ENCODE results near the gene ZNF644.
"Not testable (repeated sequence)": the region's sequence is repeated elsewhere in the genome, so short reads cannot be mapped to it uniquely, and the experiment has no call there.

Gene ZNF644

GRCh38 chr1:91021686-91022517 lies at the start of gene ZNF644:
ZNF644 (minus strand) TSS chr1:91022035; CDS start chr1:90982353, 39,682 bp downstream.
- DNase-seq, result peak; percentile 90

DNA sequence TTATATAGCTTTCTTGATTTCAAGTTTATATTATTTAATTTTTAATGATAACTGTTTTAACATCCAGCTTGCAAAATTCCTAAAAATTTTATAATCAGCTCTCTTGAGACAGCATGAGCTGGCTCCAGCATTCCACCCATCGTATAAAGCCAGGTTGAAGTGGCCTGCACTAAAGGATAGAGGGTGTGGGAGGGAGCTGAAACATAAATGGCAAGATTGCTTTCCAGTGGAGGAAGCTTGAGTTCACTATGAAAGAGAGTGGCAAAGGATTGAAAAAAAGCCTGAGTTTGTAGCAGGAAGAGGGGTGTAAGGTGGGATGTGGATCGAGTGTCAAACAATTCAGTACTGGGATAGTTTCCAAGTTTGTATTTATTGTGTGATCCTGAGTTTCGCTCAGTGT lies 48.5 kb upstream of the ZNF644 start:
- DNase-seq, result no peak

DNA sequence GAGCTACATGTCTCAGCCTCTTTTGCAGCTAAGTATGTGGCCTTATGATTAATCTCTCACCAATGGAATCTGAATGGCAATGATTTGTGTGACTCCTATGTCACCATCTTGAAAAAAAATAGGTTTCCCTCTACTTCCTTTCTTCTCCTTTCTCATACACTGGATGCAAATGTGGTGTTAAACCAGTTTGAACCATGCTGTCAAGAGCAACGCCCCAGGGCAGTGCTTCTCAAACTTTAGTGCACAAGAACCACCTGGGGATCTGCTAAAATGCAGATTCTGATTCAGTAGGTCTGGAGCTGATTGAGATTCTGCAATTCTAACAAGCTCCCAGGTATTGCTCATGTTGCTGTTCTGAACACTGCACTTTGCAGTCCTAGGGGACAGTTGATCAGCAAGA lies 44.7 kb upstream of the ZNF644 start:
- no peak for DNase-seq

DNA sequence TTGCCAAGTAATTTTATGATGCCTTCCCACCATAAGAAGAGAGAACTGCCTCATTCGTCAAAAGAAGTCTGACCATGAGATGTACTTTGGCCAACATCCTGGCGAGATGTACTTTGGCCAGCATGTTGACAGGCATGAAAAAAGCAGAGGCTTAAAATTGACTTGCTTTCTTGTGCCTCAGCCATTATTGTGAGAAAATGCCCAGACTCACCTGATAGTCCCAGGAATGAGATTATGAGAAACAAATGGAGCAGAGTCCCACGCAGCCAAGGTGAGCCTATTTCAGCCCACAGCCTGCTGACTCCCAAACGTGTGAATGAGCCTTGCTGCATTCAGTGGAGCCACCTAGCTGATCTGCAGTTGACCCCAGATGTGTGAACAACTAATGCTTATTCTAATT lies 43.5 kb upstream of the ZNF644 start:
- DNase-seq, result no peak

- DNase-seq, result not testable (repeated sequence)
Measured at GRCh38 chr1:91063403-91063802, 41.6 kb upstream of the ZNF644 start.

GRCh38 chr1:91059157-91059556 lies 37.3 kb upstream of the ZNF644 start:
- DNase-seq, result no peak

DNA sequence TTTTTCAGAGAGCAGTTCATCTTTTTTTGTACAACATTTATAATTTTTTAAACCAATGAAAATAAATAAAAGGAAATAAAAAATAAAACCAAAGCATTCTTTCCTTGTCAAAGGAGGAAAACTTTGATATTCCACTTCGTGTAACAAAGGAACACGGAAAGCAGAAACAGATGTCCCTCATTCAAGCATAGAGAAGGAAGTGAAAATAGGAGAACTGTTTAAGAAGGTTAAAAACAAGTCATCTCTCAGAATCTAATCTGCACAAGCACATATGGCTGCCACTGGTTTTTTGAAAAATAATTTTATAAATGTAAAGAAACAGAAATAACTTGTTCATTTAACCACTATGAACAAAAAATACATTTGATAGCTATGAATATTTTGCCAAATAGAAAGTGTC lies 35.9 kb upstream of the ZNF644 start:
- no peak for DNase-seq

DNA sequence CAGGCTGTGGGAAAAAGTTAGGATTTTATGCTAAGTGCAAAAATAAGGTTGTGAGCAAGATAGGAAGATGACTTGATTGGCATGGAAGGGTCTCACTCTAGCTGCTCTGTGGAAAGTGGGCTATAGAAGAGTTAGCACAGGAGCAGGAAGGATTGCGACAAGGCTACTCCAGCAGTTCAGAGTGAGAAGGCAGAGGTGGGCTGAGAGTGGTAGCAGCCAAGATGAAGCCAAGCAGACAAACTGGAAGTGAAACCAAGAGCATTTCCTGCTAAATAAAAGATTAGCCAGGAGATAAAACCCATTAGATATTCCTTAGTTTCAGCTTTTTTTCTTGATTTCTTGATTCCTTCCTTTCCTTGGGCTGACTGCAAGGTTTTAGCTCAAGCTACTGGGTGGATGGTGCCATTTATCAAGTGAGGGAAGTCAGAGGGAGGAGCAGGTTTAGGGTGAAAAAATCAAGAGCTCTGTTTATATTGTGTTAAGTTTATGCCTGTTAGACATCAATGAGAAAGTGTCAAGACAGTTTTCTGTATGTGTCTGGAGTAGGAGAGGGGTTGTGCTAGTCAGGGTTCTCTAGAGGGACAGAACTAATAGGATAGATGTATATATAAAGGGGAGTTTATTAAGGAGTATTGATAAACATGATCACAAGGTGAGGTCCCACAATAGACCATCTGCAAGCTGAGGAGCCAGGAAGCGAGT lies 33.1 kb upstream of the ZNF644 start:
- no peak for DNase-seq

- DNase-seq, result peak; percentile 9
Measured at GRCh38 chr1:91053630-91054029, 31.8 kb upstream of the ZNF644 start.

GRCh38 chr1:91049551-91049950 lies 27.7 kb upstream of the ZNF644 start:
- DNase-seq, result not testable (repeated sequence)

- no peak for DNase-seq
Measured at GRCh38 chr1:91046766-91047165, 24.9 kb upstream of the ZNF644 start.

DNA sequence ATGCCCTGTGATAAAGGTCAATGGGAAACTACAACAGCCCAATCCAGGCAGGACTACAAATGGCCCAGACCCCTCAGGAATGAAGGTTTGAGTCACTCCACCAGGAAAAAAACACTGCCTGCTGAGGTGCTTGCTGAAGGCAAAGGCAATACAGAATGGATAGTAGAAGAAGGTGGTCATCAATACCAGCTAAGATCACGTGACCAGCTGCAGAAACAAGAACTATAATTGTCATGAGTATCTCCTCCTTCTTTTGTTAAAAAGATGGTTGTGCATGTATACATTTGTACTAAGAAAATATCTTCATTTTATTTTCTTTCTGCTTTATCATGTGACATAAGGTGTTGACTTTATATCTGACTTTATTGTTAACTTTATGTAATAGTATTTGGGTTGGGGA lies 23.4 kb upstream of the ZNF644 start:
- no peak for DNase-seq

DNA sequence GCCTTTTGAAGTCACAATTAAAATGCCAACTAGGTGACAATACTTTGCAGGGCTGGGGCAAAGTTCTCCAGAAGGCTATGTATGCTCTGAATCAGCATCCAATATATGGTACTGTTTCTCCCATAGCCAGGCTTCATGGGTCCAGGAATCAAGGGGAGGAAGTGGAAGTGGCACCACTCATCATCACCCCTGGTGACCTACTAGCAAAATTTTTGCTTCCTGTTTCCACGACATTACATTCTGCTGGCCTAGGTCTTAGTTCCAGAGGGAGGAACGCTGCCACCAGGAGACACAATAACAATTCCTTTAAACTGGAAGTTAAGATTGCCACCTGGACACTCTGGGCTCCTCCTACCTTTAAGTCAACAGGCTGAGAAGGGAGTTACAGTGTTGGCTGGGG lies 22.9 kb upstream of the ZNF644 start:
- DNase-seq, result not testable (repeated sequence)

GRCh38 chr1:91042372-91042771 lies 20.5 kb upstream of the ZNF644 start:
- DNase-seq, result not testable (repeated sequence)

GRCh38 chr1:91038582-91038981 lies 16.7 kb upstream of the ZNF644 start:
- DNase-seq, result no peak

DNA sequence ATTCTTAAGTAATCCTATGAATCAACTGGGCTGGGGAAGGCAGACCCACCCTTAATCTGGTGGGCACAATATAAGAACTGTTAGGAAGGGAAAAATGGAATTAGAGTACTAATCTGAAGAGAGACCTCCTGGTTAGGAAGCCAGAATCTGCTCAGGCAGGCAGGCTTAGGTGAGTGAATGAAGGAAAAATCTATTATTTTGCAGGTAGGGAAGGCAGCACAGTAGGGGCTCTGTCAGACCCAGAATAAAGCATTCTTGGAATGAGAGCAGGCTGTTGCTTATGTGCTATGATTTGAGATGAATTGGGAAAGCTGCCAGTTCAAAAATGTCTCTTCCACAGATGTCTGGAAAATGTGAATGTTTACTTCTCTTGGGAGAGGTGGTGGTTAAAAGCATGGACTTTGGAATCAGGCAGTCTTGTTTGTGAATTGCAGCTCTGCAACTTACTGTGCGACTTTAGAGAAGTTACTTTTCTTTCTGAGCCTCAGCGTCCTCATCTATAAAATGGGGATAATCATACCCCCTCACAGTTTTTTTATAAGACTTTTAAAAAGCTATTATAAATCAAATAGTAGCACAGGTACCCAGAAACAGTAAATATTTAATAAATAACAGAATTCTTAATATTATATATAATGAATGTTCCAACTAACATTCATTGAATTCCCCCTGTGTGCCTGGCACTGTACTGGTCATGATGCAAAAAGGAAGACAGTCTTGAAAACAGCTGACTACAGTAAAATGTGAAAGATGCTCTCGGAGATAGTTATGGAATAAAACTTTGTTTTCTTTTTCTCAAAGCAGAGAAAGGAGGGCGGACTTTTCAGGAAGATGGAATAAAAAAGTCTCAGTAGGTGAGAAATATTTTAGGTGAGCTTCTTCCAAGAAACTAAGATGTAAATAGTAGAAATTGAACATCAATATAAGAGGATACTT lies 15.3 kb upstream of the ZNF644 start:
- peak; percentile 63 for DNase-seq

GRCh38 chr1:91032349-91032748 lies 10.5 kb upstream of the ZNF644 start:
- DNase-seq, result no peak

DNA sequence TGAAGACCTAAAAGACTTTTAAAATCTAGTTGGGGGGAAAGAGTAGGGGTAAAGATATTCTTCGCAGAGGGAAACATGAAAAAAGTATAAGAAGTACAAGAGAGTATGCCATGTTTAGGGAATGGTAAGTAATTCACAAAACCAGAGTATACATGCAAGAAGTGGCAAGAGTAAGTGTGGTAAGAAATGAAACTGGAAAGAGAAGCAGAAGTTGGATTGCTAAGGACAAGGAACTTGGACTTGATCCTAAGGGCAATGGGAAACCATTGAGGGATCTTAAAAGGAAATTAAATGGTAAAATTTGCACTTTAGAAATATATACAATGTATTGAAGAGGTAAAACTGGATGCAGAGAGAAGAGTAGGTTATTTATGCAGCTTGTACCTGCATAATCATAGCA lies 9.2 kb upstream of the ZNF644 start:
- DNase-seq, result no peak

DNA sequence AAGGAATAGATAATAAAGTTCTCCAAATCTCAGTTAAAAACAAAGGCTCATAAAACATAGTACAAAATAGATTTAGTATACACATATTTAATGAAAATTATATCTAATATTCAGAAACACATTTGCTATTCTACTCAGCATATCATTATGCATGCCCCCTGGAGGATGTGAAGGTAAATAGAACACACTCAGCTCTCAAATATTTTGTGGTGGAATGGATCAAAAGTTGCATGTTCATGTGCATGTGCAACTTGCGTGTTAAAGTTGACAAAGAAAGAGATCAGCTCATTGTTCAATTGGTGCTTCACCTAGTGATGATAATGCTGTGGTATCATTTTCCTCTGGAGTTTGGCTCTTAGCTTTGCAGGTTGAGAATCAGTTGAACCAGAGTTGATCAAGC lies 4.9 kb upstream of the ZNF644 start:
- peak; percentile 2 for DNase-seq

GRCh38 chr1:91026320-91026719 lies 4.5 kb upstream of the ZNF644 start:
- no peak for DNase-seq

- no peak for DNase-seq
Measured at GRCh38 chr1:91024481-91025119, 2.8 kb upstream of the ZNF644 start.

- no peak for DNase-seq
Measured at GRCh38 chr1:91022518-91022929, 689 bp upstream of the ZNF644 start.
